K562 (cell line): ENCODE results near the gene CAPN2. TPM values are rescaled to one million over a fixed set of nuclear protein-coding genes. Genes with fewer than 3 reads are reported as not detected.

Experiments used
- ATAC-seq: fragments of 200-7000 bp; cut with Tn5 transposase; 3 replicates; pipeline ENCODE4 v1.9.1; 2020; ENCODE audit warnings: moderate library complexity
- BruUV-seq: library from RNA; stranded (reverse); fragments of 400-500 nt; replicated peaks from 2 replicates; lab custom pipeline; 2021; lab: Mats Ljungman, UMichigan
- CTCF ChIA-PET: fragments of 300-600 bp; formaldehyde crosslinking; extraction: SDS; loops from one replicate; lab custom pipeline; 2021; ENCODE audit warnings: low intra/inter-chr PET ratio; lab: Yijun Ruan, JAX
- POLR2A ChIA-PET: fragments of 300-600, 350-650 bp; sonication (Branson Sonifier 250); formaldehyde crosslinking; extraction: SDS; loops from one replicate; lab custom pipeline; 2021; ENCODE audit warnings: antibody characterized with exemption, inconsistent platforms; lab: Yijun Ruan, JAX
- DNase-seq, 4 experiments: peaks; one replicate each; pipeline versions ENCODE4 v3.0.0 to v3.0.0-alpha.2; 2011 to 2018; ENCODE audit warnings: low spot score in 3 of 4, mixed read lengths in 3 of 4; ENCODE audit errors: extremely low read depth in 1 of 4
- FAIRE-seq: peaks from 2 replicates; lab custom pipeline; 2011; peaks lifted over from hg19 to GRCh38; lab: Jason Lieb, UNC
- H2AFZ ChIP-seq: 2 replicates; pipeline ENCODE4 v1.6.0; 2011; ENCODE audit warnings: low read depth, low read length, control low read depth, inconsistent platforms
- H3K27ac ChIP-seq: fragments of 200-600 bp; 3 replicates; pipeline ENCODE4 v1.8.0; 2011; ENCODE audit warnings: low read depth, mild to moderate bottlenecking, control low read depth, inconsistent platforms, low read length, moderate library complexity, mixed read lengths; ENCODE audit errors: extremely low read depth
- H3K27me3 ChIP-seq, 2 experiments: fragments of 300-600 bp in 1 of 2; 2 replicates in 1 of 2; 3 replicates in 1 of 2; pipeline versions ENCODE4 v1.6.0 to v1.8.0; 2011; ENCODE audit warnings: inconsistent platforms in 2 of 2, low read length in 2 of 2, mild to moderate bottlenecking in 1 of 2, mixed read lengths in 1 of 2, moderate library complexity in 1 of 2; ENCODE audit not compliant: control insufficient read depth in 2 of 2, insufficient read depth in 2 of 2
- H3K36me3 ChIP-seq: fragments of 300-600 bp; 3 replicates; pipeline ENCODE4 v1.8.0; 2011; ENCODE audit warnings: mild to moderate bottlenecking, low read length, inconsistent platforms; ENCODE audit not compliant: control insufficient read depth, insufficient read depth
- H3K4me1 ChIP-seq, 2 experiments: fragments of 200-600 bp in 1 of 2; replicated peaks in 1 of 2; 2 replicates in 1 of 2; 3 replicates in 1 of 2; pipeline versions ENCODE4 v1.5.1 to v1.8.0; 2011; ENCODE audit warnings: inconsistent platforms in 2 of 2, low read length in 2 of 2, mild to moderate bottlenecking in 1 of 2, mixed read lengths in 1 of 2, moderate library complexity in 1 of 2; ENCODE audit not compliant: control insufficient read depth in 2 of 2, insufficient read depth in 2 of 2
- H3K4me2 ChIP-seq: 2 replicates; pipeline ENCODE4 v1.6.1; 2011; ENCODE audit warnings: low read length, control low read depth, inconsistent platforms, mixed read lengths; ENCODE audit not compliant: insufficient read depth
- H3K4me3 ChIP-seq: fragments of 200-600 bp; sonication (generic), shearing (Covaris generic); 2 replicates; pipeline ENCODE4 v1.5.1; 2016; ENCODE audit warnings: control low read depth, inconsistent platforms
- H3K79me2 ChIP-seq: fragments of 200-600 bp; 3 replicates; pipeline ENCODE4 v1.8.0; 2011; ENCODE audit warnings: low read length, inconsistent platforms; ENCODE audit not compliant: control insufficient read depth, insufficient read depth
- H3K9ac ChIP-seq, 2 experiments: 2 replicates each; pipeline versions ENCODE4 v1.6.0 to v1.6.1; 2011; ENCODE audit warnings: low read depth in 2 of 2, low read length in 2 of 2, control low read depth in 1 of 2, inconsistent platforms in 1 of 2, mild to moderate bottlenecking in 1 of 2, mixed read lengths in 1 of 2; ENCODE audit not compliant: insufficient read depth in 1 of 2
- H3K9me1 ChIP-seq: one replicate; pipeline ENCODE4 v1.6.0; 2011; ENCODE audit warnings: inconsistent platforms, mild to moderate bottlenecking, low read length, moderate library complexity; ENCODE audit not compliant: control insufficient read depth, insufficient read depth
- H3K9me3 ChIP-seq: replicated peaks from 2 replicates; pipeline ENCODE4 v1.5.1; 2011; ENCODE audit warnings: low read depth, low read length, inconsistent platforms; ENCODE audit not compliant: control insufficient read depth, insufficient read depth
- H4K20me1 ChIP-seq: replicated peaks from 2 replicates; pipeline ENCODE4 v1.6.1; 2011; ENCODE audit warnings: low read length, inconsistent platforms, mixed read lengths; ENCODE audit not compliant: control insufficient read depth, insufficient read depth
- KLF1 ChIP-seq: fragments of 450-650 bp; IDR thresholded peaks from 2 replicates; pipeline ENCODE4 v1.6.1; 2016; ENCODE audit warnings: missing genetic modification characterization, missing compliant biosample characterization
- LEF1 ChIP-seq: fragments of 450-650 bp; IDR thresholded peaks from 2 replicates; pipeline ENCODE4 v1.6.1; 2016; ENCODE audit warnings: mild to moderate bottlenecking
- NRF1 ChIP-seq, 2 experiments: fragments of 450-650 bp; IDR thresholded peaks in 1 of 2; conservative IDR thresholded peaks in 1 of 2; 2 replicates each; pipeline ENCODE4 v1.6.1; 2014; ENCODE audit warnings: mild to moderate bottlenecking in 2 of 2
- POLR2B ChIP-seq: fragments of 450-650 bp; IDR thresholded peaks from 2 replicates; pipeline ENCODE4 v1.6.1; 2018; ENCODE audit warnings: low read depth; ENCODE audit not compliant: partially characterized antibody
- PRMT5 ChIP-seq: sonication (generic); formaldehyde crosslinking; IDR thresholded peaks from 2 replicates; pipeline ENCODE4 v1.5.0; 2020; ENCODE audit warnings: missing genetic modification reagents
- RNF2 ChIP-seq: sonication (generic); IDR thresholded peaks from 2 replicates; pipeline ENCODE4 v1.6.1; 2016
- SMAD3 ChIP-seq: fragments of 450-650 bp; formaldehyde crosslinking; conservative IDR thresholded peaks from 2 replicates; pipeline ENCODE4 v1.4.0; 2020; ENCODE audit warnings: mild to moderate bottlenecking
- TAF15 ChIP-seq: fragments of 200-400 bp; formaldehyde crosslinking; IDR thresholded peaks from 2 replicates; pipeline ENCODE4 v1.6.1; 2017; ENCODE audit warnings: mild to moderate bottlenecking, low read depth, low read length, moderate library complexity
- TGIF2 ChIP-seq: sonication (generic); formaldehyde crosslinking; IDR thresholded peaks from 2 replicates; pipeline ENCODE4 v1.8.1; 2022; ENCODE audit warnings: mild to moderate bottlenecking, missing genetic modification reagents, moderate library complexity
- ZNF175 ChIP-seq: fragments of 200-800 bp; sonication (Bioruptor generic); IDR thresholded peaks from 2 replicates; pipeline ENCODE4 v1.6.1; 2016; ENCODE audit warnings: low read depth, mild to moderate bottlenecking, missing genetic modification characterization, missing compliant biosample characterization
- ZNF561 ChIP-seq: fragments of 450-650 bp; formaldehyde crosslinking; conservative IDR thresholded peaks from 2 replicates; pipeline ENCODE4 v1.4.0; 2020; ENCODE audit warnings: mild to moderate bottlenecking, moderate library complexity
- ZNF79 ChIP-seq: fragments of 250-450 bp; sonication (Bioruptor Pico); IDR thresholded peaks from 2 replicates; pipeline ENCODE4 v1.4.0; 2020; ENCODE audit warnings: low read depth, mild to moderate bottlenecking, moderate library complexity
- ZSCAN29 ChIP-seq: fragments of 450-650 bp; IDR thresholded peaks from 2 replicates; pipeline ENCODE4 v1.6.1; 2017
- WGBS: fragments of 100-300 bp; shearing (Covaris generic); methylation state at CpG from one replicate; pipeline ENCODE4 v1.1.6; 2016; ENCODE audit warnings: low coverage, mixed read lengths; ENCODE audit not compliant: insufficient coverage; ENCODE audit errors: missing lambda C conversion rate; 5-methylcytosine and 5-hydroxymethylcytosine counted together
- in situ Hi-C: fragments of 300-500 bp; cut with MboI; formaldehyde crosslinking; loops from 4 replicates; pipeline ENCODE4 v1.15.0; 2018; ENCODE audit warnings: inconsistent platforms, mixed read lengths
- intact Hi-C: fragments of 100-400 bp; cut with micrococcal nuclease; formaldehyde crosslinking; loops from 2 replicates; pipeline ENCODE4 v1.14.2; 2022
- polyA plus RNA-seq, 8 experiments: library from polyadenylated mRNA; depleted of rRNA in 4 of 8; stranded (reverse) in 5 of 8; unstranded in 3 of 8; fragments of >200 nt; fragmentation: Nextera tagmentation in 2 of 8; fragmentation: Illumina TruSeq in 1 of 8; extraction: Ambion mirVana in 2 of 8; extraction: Trizol in 1 of 8; gene quantifications; 2 replicates each; pipeline versions ENCODE4 v1.2.1 to v1.2.3, GENCODE V29; 2011 to 2014; ENCODE audit warnings: inconsistent platforms in 1 of 8, missing spikeins in 1 of 8
- total RNA-seq, 7 experiments: library from RNA; depleted of rRNA in 6 of 7; stranded (reverse); fragments of >200 nt in 6 of 7; fragmentation: Illumina TruSeq in 2 of 7; extraction: Trizol in 2 of 7; gene quantifications; 2 replicates each; pipeline versions ENCODE4 v1.2.1 to v1.2.3, GENCODE V29; 2011 to 2021; ENCODE audit warnings: low replicate concordance in 1 of 7
- TF ChIP-seq, protein P1 (sequence below), 2 experiments: fragments of 450-650 bp; conservative IDR thresholded peaks; 2 replicates each; pipeline ENCODE4 v1.6.1; 2017; ENCODE audit warnings: mild to moderate bottlenecking in 2 of 2, moderate library complexity in 2 of 2
- TF ChIP-seq, protein P2 (sequence below): fragments of 250-450 bp; sonication (Bioruptor Pico); IDR thresholded peaks from 2 replicates; pipeline ENCODE4 v1.8.0; 2021; ENCODE audit warnings: borderline replicate concordance, mild to moderate bottlenecking, moderate library complexity; ENCODE audit not compliant: poor library complexity, severe bottlenecking
- TF ChIP-seq, protein P3 (sequence below): fragments of 200-800 bp; sonication (Bioruptor generic); IDR thresholded peaks from 2 replicates; pipeline ENCODE4 v1.6.1; 2017; ENCODE audit warnings: missing genetic modification characterization, missing compliant biosample characterization

The CAPN2 gene
- total and polyA plus RNA-seq, 9 of the 15 experiments (the other 6 are each of a cell fraction or from before 2014, with no cell fraction given): 24.6 to 157 (median 101) TPM

DNA sequence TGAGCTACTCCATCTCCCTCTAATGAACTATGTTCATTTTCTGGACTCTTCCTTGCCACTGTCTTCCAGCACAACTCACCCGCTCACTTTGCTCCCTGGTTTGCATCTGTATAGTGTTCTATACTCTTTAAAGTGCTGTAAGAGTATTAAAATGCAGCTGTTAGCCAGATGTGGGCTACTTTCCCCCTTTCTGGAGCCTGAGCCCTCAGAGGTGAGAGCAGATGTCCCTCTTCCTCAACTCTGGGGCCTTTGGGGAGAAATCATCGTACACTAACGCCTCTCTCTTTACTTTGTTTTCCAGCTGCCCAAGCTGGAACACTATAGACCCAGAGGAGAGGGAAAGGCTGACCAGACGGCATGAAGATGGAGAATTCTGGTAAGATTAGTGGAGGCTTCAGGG lies 39.4 kb downstream of the CAPN2 start (continued):
- TF ChIP-seq ZNF175 (CRISPR knock-in tag) (no peak), ZNF79 (CRISPR knock-in tag) (no peak), TGIF2 (CRISPR knock-in tag) (no peak), ZNF561 (CRISPR knock-in tag) (no peak), PRMT5 (CRISPR knock-in tag) (no peak)
- TF ChIP-seq, protein P1, sequence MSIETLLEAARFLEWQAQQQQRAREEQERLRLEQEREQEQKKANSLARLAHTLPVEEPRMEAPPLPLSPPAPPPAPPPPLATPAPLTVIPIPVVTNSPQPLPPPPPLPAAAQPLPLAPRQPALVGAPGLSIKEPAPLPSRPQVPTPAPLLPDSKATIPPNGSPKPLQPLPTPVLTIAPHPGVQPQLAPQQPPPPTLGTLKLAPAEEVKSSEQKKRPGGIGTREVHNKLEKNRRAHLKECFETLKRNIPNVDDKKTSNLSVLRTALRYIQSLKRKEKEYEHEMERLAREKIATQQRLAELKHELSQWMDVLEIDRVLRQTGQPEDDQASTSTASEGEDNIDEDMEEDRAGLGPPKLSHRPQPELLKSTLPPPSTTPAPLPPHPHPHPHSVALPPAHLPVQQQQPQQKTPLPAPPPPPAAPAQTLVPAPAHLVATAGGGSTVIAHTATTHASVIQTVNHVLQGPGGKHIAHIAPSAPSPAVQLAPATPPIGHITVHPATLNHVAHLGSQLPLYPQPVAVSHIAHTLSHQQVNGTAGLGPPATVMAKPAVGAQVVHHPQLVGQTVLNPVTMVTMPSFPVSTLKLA (conservative IDR thresholded peaks at IDR 0.05): no peak
- TF ChIP-seq, all 486 proteins: peak for 0

GRCh38 chr1:223752721-223753515 lies 40.6 kb downstream of the CAPN2 start:
- intact Hi-C loops: no loop called here
- in situ Hi-C loops: loop anchor here (10.0 kb wide), 1 partner anchor 198 kb away; no protein-coding TSS in a partner anchor
- TF ChIP-seq, protein P2, sequence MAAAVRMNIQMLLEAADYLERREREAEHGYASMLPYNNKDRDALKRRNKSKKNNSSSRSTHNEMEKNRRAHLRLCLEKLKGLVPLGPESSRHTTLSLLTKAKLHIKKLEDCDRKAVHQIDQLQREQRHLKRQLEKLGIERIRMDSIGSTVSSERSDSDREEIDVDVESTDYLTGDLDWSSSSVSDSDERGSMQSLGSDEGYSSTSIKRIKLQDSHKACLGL (CRISPR knock-in tag): no peak
- no peak for TF ChIP-seq SMAD3 (CRISPR knock-in tag)
- TF ChIP-seq POLR2B: no peak
- no peak for TF ChIP-seq RNF2
- no peak for TF ChIP-seq KLF1 (tag)
- TF ChIP-seq LEF1: no peak
- TF ChIP-seq NRF1 (conservative IDR thresholded peaks at IDR 0.05 in 1 of 2, IDR thresholded peaks at IDR 0.05 in 1 of 2): no peak
- TF ChIP-seq ZSCAN29: no peak
- TF ChIP-seq TAF15: no peak
- TF ChIP-seq, protein P3, sequence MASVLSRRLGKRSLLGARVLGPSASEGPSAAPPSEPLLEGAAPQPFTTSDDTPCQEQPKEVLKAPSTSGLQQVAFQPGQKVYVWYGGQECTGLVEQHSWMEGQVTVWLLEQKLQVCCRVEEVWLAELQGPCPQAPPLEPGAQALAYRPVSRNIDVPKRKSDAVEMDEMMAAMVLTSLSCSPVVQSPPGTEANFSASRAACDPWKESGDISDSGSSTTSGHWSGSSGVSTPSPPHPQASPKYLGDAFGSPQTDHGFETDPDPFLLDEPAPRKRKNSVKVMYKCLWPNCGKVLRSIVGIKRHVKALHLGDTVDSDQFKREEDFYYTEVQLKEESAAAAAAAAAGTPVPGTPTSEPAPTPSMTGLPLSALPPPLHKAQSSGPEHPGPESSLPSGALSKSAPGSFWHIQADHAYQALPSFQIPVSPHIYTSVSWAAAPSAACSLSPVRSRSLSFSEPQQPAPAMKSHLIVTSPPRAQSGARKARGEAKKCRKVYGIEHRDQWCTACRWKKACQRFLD (CRISPR knock-in tag): no peak
- H3K4me2 ChIP-seq: no peak overlapping the region
- ChIA-PET POLR2A (interaction anchor here (0.6 to 2.1 kb wide), 6 partner anchors 8 to 611 kb away, joined by 3 to 12 read pairs (median 3); no protein-coding TSS in a partner anchor), CTCF (no interaction called here)
- H3K79me2 ChIP-seq: no peaks in the 10 kb centered on the region
- no peaks in the 10 kb centered on the region for H3K27me3 ChIP-seq
- H3K9ac ChIP-seq: peak overlapping the region in 1 of 2 experiments; percentile 41; a peak in 1 of 4 replicates
- no peak overlapping the region for H2AFZ ChIP-seq
- no peaks in the 10 kb centered on the region for H3K9me1 ChIP-seq
- no TSS peak for BruUV-seq
- no peak overlapping the region for H3K4me3 ChIP-seq
- no peak overlapping the region for H3K27ac ChIP-seq
- DNase-seq (no peak), ATAC-seq (no peak), FAIRE-seq (no peak)
- peaks cover 0 to 10% of the 10 kb centered on the region in 2 experiments; a peak in 2 of 5 replicates for H3K4me1 ChIP-seq
- 87% methylated on average over 15 of the region's 15 CpGs for WGBS
- H4K20me1 ChIP-seq: no peaks in the 10 kb centered on the region
- no peaks in the 10 kb centered on the region for H3K9me3 ChIP-seq
- H3K36me3 ChIP-seq: peaks cover 92% of the 10 kb centered on the region
